Heart left ventricle (tissue), 13 donors: ENCODE results near the gene PDRG1.

Source experiments
- POLR2A ChIP-seq, 2 donors: fragments of 450-650 bp; IDR thresholded peaks; one replicate each; pipeline ENCODE4 v1.6.1; 2017; ENCODE audit warnings: antibody characterized with exemption in 2 of 2, mild to moderate bottlenecking in 2 of 2, moderate library complexity in 2 of 2
- TF ChIP-seq, protein P1 (sequence below), 12 donors: fragments of 200-600 bp; sonication (generic) in 4 of 12; IDR thresholded peaks; one replicate each; pipeline versions ENCODE4 v1.5.0 to v1.8.0; 2018 to 2022; ENCODE audit warnings: antibody characterized with exemption in 12 of 12, mild to moderate bottlenecking in 5 of 12
- donor health status: ischemic (EF 13 %, LVEDD 7.1; RV severe dilation, severe dysfunction).
- donor health status: DM: no; HTN: yes; CAD: no.
- donor health status: DM: no; HTN: no; CAD: no.
- donor health status: ischemic (EF 25% LVEDD 6.9; RV normal size, moderate dysfunction).
- donor health status: ischemic (EF 25% LVEDD 5.7; RV mildly dilated, moderate dysfunction).
- donor health status: ischemic (EF 35%, LVEDD 5.7; RV mildly dilated, moderate dysfunction).
- donor health status: nonischemic (EF 11% LVEDD 7.7; RV severe dilation, severe dysfunction).
- donor health status: DM: yes; HTN: yes; CAD: no.
- donor health status: PGD.
- donor health status: ischemic (EF 29% LVEDD 5.4; RV normal size, mild dysfunction).
- donor health status: nonischemic (EF 23%, LVEDD 6.1; RV moderate dilation, normal function).

DNA sequence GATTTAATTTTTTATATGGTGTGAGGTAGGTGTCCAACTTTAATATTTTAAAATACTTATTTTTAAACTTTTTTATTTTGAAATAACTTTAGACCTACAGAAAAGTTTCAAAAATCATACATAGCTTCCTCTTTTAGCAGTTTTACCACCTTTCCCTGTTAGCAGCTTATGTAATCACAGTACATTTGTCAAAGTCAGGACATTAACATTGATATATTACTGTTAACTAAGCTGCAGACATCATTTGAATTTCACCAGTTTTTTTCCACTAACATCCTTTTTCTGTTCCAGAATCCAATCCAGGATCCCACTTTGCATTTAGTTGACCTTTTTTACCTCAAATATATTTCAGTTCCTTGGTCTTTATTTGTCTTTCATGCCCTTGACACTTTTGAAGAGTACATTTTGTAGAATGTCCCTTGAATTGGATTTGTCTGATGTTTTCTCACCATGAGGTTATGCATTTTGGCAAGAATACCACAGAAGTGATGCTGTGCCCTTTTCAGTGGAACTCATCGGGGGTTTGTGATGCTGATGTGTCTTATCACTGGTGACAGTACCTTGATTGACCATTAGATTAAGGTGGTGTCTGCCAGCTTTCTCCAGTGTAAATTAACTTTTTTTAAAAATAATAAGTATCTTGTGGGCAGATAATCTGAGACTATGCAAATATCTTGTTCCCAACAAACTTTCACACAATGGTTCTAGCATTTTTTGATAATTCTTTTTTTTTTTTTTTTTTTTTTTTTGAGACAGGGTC lies 48.0 kb downstream of the PDRG1 start:
- no peak for TF ChIP-seq POLR2A (IDR thresholded peaks at IDR 0.05)
- TF ChIP-seq, protein P1, sequence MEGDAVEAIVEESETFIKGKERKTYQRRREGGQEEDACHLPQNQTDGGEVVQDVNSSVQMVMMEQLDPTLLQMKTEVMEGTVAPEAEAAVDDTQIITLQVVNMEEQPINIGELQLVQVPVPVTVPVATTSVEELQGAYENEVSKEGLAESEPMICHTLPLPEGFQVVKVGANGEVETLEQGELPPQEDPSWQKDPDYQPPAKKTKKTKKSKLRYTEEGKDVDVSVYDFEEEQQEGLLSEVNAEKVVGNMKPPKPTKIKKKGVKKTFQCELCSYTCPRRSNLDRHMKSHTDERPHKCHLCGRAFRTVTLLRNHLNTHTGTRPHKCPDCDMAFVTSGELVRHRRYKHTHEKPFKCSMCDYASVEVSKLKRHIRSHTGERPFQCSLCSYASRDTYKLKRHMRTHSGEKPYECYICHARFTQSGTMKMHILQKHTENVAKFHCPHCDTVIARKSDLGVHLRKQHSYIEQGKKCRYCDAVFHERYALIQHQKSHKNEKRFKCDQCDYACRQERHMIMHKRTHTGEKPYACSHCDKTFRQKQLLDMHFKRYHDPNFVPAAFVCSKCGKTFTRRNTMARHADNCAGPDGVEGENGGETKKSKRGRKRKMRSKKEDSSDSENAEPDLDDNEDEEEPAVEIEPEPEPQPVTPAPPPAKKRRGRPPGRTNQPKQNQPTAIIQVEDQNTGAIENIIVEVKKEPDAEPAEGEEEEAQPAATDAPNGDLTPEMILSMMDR (IDR thresholded peaks at IDR 0.05), result no peak
